Neural cell (in vitro differentiated cells): ENCODE data around the gene GDPD4. TPM values are rescaled to one million over a fixed set of nuclear protein-coding genes. Genes with fewer than 3 reads are reported as not detected.

Source experiments
- H2AFZ ChIP-seq: fragments of 200-600, 300-800 bp; sonication (generic), shearing (Covaris generic); 2 replicates; pipeline ENCODE4 v1.6.0; 2014; ENCODE audit warnings: low read depth, mild to moderate bottlenecking, antibody characterized with exemption, low read length, moderate library complexity
- H3F3A ChIP-seq: fragments of 200-600 bp; shearing (Covaris generic); 2 replicates; pipeline ENCODE4 v1.6.1; 2016; ENCODE audit warnings: mild to moderate bottlenecking, moderate library complexity, mixed read lengths, antibody characterized with exemption, low read length; ENCODE audit not compliant: insufficient read depth, poor library complexity, severe bottlenecking
- H3K27ac ChIP-seq: fragments of 200-600, 300-800 bp; sonication (generic), shearing (Covaris generic); 2 replicates; pipeline ENCODE4 v1.5.1; 2014; ENCODE audit warnings: mild to moderate bottlenecking, low read length, moderate library complexity
- H3K27me3 ChIP-seq: fragments of 300-800, 200-600 bp; sonication (generic), shearing (Covaris generic); 2 replicates; pipeline ENCODE4 v1.6.0; 2014; ENCODE audit warnings: mild to moderate bottlenecking, low read depth, low read length, moderate library complexity; ENCODE audit not compliant: insufficient read depth
- H3K36me3 ChIP-seq: fragments of 300-800, 200-600 bp; sonication (generic), shearing (Covaris generic); 2 replicates; pipeline ENCODE4 v1.5.1; 2014; ENCODE audit warnings: mild to moderate bottlenecking, antibody characterized with exemption, low read length, moderate library complexity; ENCODE audit not compliant: insufficient read depth
- H3K4me2 ChIP-seq: fragments of 300-800, 200-600 bp; sonication (generic), shearing (Covaris generic); 2 replicates; pipeline ENCODE4 v1.6.0; 2014; ENCODE audit warnings: mild to moderate bottlenecking, low read length
- H3K4me3 ChIP-seq: fragments of 300-800, 200-600 bp; sonication (generic), shearing (Covaris generic); 2 replicates; pipeline ENCODE4 v1.5.1; 2014; ENCODE audit warnings: mild to moderate bottlenecking, low read length, moderate library complexity
- H3K79me2 ChIP-seq: fragments of 200-600 bp; shearing (Covaris generic); replicated peaks from 2 replicates; pipeline ENCODE4 v1.6.0; 2014; ENCODE audit warnings: mild to moderate bottlenecking, low read length, moderate library complexity; ENCODE audit not compliant: insufficient read depth
- H3K9ac ChIP-seq: fragments of 300-800, 200-600 bp; sonication (generic), shearing (Covaris generic); 2 replicates; pipeline ENCODE4 v1.6.1; 2016; ENCODE audit warnings: mild to moderate bottlenecking, low read length, mixed read lengths
- H3K9me2 ChIP-seq: fragments of 200-600 bp; shearing (Covaris generic); 2 replicates; pipeline ENCODE4 v1.6.1; 2016; ENCODE audit warnings: mild to moderate bottlenecking, low read length, mixed read lengths; ENCODE audit not compliant: insufficient read depth
- H3K9me3 ChIP-seq: fragments of 200-600, 300-800 bp; sonication (generic), shearing (Covaris generic); 2 replicates; pipeline ENCODE4 v1.6.1; 2016; ENCODE audit warnings: mild to moderate bottlenecking, mixed run types, low read length, moderate library complexity, mixed read lengths
- H4K20me1 ChIP-seq: fragments of 200-600 bp; shearing (Covaris generic); 2 replicates; pipeline ENCODE4 v1.6.1; 2016; ENCODE audit warnings: mild to moderate bottlenecking, mixed run types; ENCODE audit not compliant: insufficient read depth
- CTCF ChIP-seq: fragments of 450-650 bp; IDR thresholded peaks from 2 replicates; pipeline ENCODE4 v1.5.1; 2014; ENCODE audit warnings: antibody characterized with exemption, mild to moderate bottlenecking, moderate library complexity; ENCODE audit not compliant: poor library complexity, severe bottlenecking
- EP300 ChIP-seq: fragments of 450-650 bp; conservative IDR thresholded peaks from 2 replicates; pipeline ENCODE4 v1.6.1; 2014; ENCODE audit warnings: antibody characterized with exemption, mild to moderate bottlenecking, moderate library complexity; ENCODE audit not compliant: poor library complexity, severe bottlenecking
- EZH2 ChIP-seq: fragments of 200-600, 300-800 bp; shearing (Covaris generic), sonication (generic); IDR thresholded peaks from 2 replicates; pipeline ENCODE4 v1.6.1; 2014; ENCODE audit warnings: antibody characterized with exemption, low read length, borderline replicate concordance, mild to moderate bottlenecking; ENCODE audit not compliant: insufficient read depth, poor library complexity, severe bottlenecking
- MXI1 ChIP-seq: fragments of 450-650 bp; conservative IDR thresholded peaks from 2 replicates; pipeline ENCODE4 v1.6.1; 2014; ENCODE audit warnings: antibody characterized with exemption, mild to moderate bottlenecking; ENCODE audit not compliant: poor library complexity, severe bottlenecking
- POLR2AphosphoS5 ChIP-seq: IDR thresholded peaks from 2 replicates; pipeline ENCODE4 v1.6.1; 2012
- RAD21 ChIP-seq: fragments of 450-650 bp; conservative IDR thresholded peaks from 2 replicates; pipeline ENCODE4 v1.6.1; 2014; ENCODE audit warnings: antibody characterized with exemption, mild to moderate bottlenecking, moderate library complexity
- REST ChIP-seq: IDR thresholded peaks from 2 replicates; pipeline ENCODE4 v1.6.1; 2012; ENCODE audit warnings: borderline replicate concordance
- SMC3 ChIP-seq: fragments of 450-650 bp; conservative IDR thresholded peaks from 2 replicates; pipeline ENCODE4 v1.6.1; 2014; ENCODE audit warnings: antibody characterized with exemption, mild to moderate bottlenecking, moderate library complexity; ENCODE audit not compliant: poor library complexity
- TAF1 ChIP-seq: IDR thresholded peaks from 2 replicates; pipeline ENCODE4 v1.6.1; 2012; ENCODE audit warnings: low read depth
- polyA plus RNA-seq: library from polyadenylated mRNA; depleted of rRNA; stranded (reverse); fragments of >200 nt; gene quantifications from 2 replicates; pipeline ENCODE4 v1.2.3, GENCODE V29; 2014

GDPD4 gene
- polyA plus RNA-seq, 1 donor from 2014 or later = not detected

- Histone ChIP-seq H3K9ac (no peak overlapping the region), H3K9me3 (no peaks in the 10 kb centered on the region), H3K9me2 (no peaks in the 10 kb centered on the region), H3K4me2 (no peak overlapping the region), H3F3A (no peaks in the 10 kb centered on the region), H3K36me3 (no peaks in the 10 kb centered on the region), H3K27me3 (no peaks in the 10 kb centered on the region), H3K27ac (no peak overlapping the region), H3K79me2 (no peaks in the 10 kb centered on the region), H2AFZ (no peak overlapping the region), H3K4me3 (no peak overlapping the region), H4K20me1 (no peaks in the 10 kb centered on the region)
- TF ChIP-seq MXI1 (no peak), EZH2 (no peak), POLR2AphosphoS5 (no peak), EP300 (no peak), CTCF (no peak), SMC3 (no peak)
These were observed 115.2 kb downstream of the GDPD4 start for GRCh38 chr11:77186302-77186701.

GRCh38 chr11:77184136-77184860, 117.2 kb downstream of the GDPD4 start:
- Histone ChIP-seq H3K9me3 (no peaks in the 10 kb centered on the region), H3K9ac (no peak overlapping the region), H3K27ac (no peak overlapping the region), H2AFZ (no peak overlapping the region), H3K4me3 (no peak overlapping the region), H3K36me3 (no peaks in the 10 kb centered on the region), H3K9me2 (no peaks in the 10 kb centered on the region), H3F3A (no peaks in the 10 kb centered on the region), H3K27me3 (no peaks in the 10 kb centered on the region), H3K79me2 (no peaks in the 10 kb centered on the region), H3K4me2 (no peak overlapping the region), H4K20me1 (no peaks in the 10 kb centered on the region)
- no peak for TF ChIP-seq REST
- no peak for TF ChIP-seq RAD21
- TF ChIP-seq EZH2 = no peak
- TF ChIP-seq SMC3 = no peak
- TF ChIP-seq MXI1 = no peak
- TF ChIP-seq CTCF = no peak
- no peak for TF ChIP-seq EP300
- no peak for TF ChIP-seq TAF1
- TF ChIP-seq POLR2AphosphoS5 = no peak
